Liver (tissue), 3 donors: Measurements from ENCODE around the gene DKK2.
"Not testable (repeated sequence)": the region's sequence is repeated elsewhere in the genome, so short reads cannot be mapped to it uniquely, and the experiment has no call there.

Source experiments
- ATF3 ChIP-seq: IDR thresholded peaks from 2 replicates; pipeline ENCODE4 v1.6.1; 2016; ENCODE audit warnings: antibody characterized with exemption
- CTCF ChIP-seq: fragments of 150-350 bp; IDR thresholded peaks from 2 replicates; pipeline ENCODE4 v1.5.1; 2017; ENCODE audit warnings: improper control_type of control experiment, low read depth, low read length; ENCODE audit not compliant: missing input control
- GABPA ChIP-seq, 2 donors: IDR thresholded peaks in 1 of 2; conservative IDR thresholded peaks in 1 of 2; 2 replicates each; pipeline ENCODE4 v1.6.1; 2016; ENCODE audit warnings: antibody characterized with exemption in 2 of 2, mild to moderate bottlenecking in 1 of 2, moderate library complexity in 1 of 2
- HNF4G ChIP-seq: IDR thresholded peaks from 2 replicates; pipeline ENCODE4 v1.6.1; 2016; ENCODE audit warnings: antibody characterized with exemption
- RAD21 ChIP-seq, 2 donors: IDR thresholded peaks; 2 replicates each; pipeline ENCODE4 v1.6.1; 2016; ENCODE audit warnings: antibody characterized with exemption in 2 of 2, mild to moderate bottlenecking in 2 of 2
- REST ChIP-seq: IDR thresholded peaks from 2 replicates; pipeline ENCODE4 v1.6.1; 2016; ENCODE audit warnings: antibody characterized with exemption, mild to moderate bottlenecking
- SP1 ChIP-seq: IDR thresholded peaks from 2 replicates; pipeline ENCODE4 v1.6.1; 2018; ENCODE audit warnings: antibody characterized with exemption, mild to moderate bottlenecking
- donor health status: healthy.
- donor health status: healthy.

- not testable (repeated sequence) for TF ChIP-seq RAD21 (IDR thresholded peaks at IDR 0.05); SP1; ATF3; CTCF; HNF4G; GABPA (IDR thresholded peaks at IDR 0.05 in 1 of 2, conservative IDR thresholded peaks at IDR 0.05 in 1 of 2); REST
These were observed 128.1 kb downstream of the DKK2 start for GRCh38 chr4:106908049-106908448.
